Measurements from ENCODE around the gene MAPK11. TPM values are rescaled to one million over a fixed set of nuclear protein-coding genes. Genes with fewer than 3 reads are reported as not detected.

Gene MAPK11
- total and polyA plus RNA-seq, 8 donors: 0.29 to 13.6 (median 8.9) TPM; not detected in 1

- TF ChIP-seq POLR2AphosphoS5 (IDR thresholded peaks at IDR 0.05) (no peak), POLR2A (IDR thresholded peaks at IDR 0.05) (no peak), CTCF (IDR thresholded peaks at IDR 0.05) (no peak), EP300 (IDR thresholded peaks at IDR 0.05) (no peak)
- Histone ChIP-seq H3K4me1 (peaks cover 18 to 48% (median 37%) of the 10 kb centered on the region in 4 donors), H3K27me3 (peaks cover 0 to 6% (median 0%) of the 10 kb centered on the region in 3 donors), H3K9me3 (no peaks in the 10 kb centered on the region), H3K27ac (peak overlapping the region in 2 of 5 donors; percentile 94 to 96), H3K36me3 (peaks cover 0 to 18% (median 4%) of the 10 kb centered on the region in 4 donors), H3K4me3 (no peak overlapping the region)
- 63 to 86% (median 75%) methylated on average over 21 of the region's 21 CpGs for WGBS, 5 donors
- DNase-seq: peak in 1 of 2 donors; percentile 59
- intact Hi-C loops (cut with DNase I; ENCODE audit: low total_unique reads): no loop called here
These were observed 40.0 kb upstream of the MAPK11 start for GRCh38 chr22:50310031-50310722.

DNA sequence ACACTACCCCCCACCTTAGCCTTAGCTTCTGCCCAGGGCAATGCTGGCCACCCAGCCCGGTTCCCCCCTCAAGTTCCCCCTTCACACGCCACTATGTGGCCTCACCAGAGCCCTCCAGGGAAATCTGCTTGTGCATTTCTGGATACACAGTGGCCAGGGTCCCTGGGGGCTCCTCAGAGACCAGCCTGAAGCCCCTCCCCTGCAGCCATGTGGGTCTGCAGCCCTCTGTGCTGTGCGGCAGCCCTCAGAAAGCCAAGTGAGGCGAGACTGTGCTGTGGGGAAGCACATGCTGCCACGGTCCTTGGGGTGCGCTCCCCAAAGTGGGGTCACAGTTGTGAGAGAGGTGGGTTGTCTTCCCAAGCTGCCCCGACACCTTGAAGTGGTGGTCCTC, 39.4 kb upstream of the MAPK11 start:
- Histone ChIP-seq H3K4me3 (no peak overlapping the region), H3K27me3 (peaks cover 0 to 6% (median 0%) of the 10 kb centered on the region in 3 donors), H3K4me1 (peaks cover 24 to 50% (median 42%) of the 10 kb centered on the region in 4 donors), H3K36me3 (peaks cover 0 to 18% (median 4%) of the 10 kb centered on the region in 4 donors), H3K9me3 (no peaks in the 10 kb centered on the region), H3K27ac (peak overlapping the region; percentile 71 to 96 (median 94))
- TF ChIP-seq POLR2AphosphoS5 (IDR thresholded peaks at IDR 0.05) (no peak), CTCF (IDR thresholded peaks at IDR 0.05) (no peak), EP300 (IDR thresholded peaks at IDR 0.05) (no peak), POLR2A (IDR thresholded peaks at IDR 0.05) (no peak)
- DNase-seq: no peak
- intact Hi-C loops (cut with DNase I; ENCODE audit: low total_unique reads): no loop called here
- WGBS, 5 donors: 82 to 92% (median 85%) methylated on average over 6 to 7 of the region's 7 CpGs

- H3K9me3 ChIP-seq: no peaks in the 10 kb centered on the region
- H3K4me3 ChIP-seq: no peak overlapping the region
- TF ChIP-seq EP300 (IDR thresholded peaks at IDR 0.05) (no peak), POLR2AphosphoS5 (IDR thresholded peaks at IDR 0.05) (no peak), CTCF (IDR thresholded peaks at IDR 0.05) (no peak), POLR2A (IDR thresholded peaks at IDR 0.05) (no peak)
- H3K4me1 ChIP-seq: peaks cover 29 to 53% (median 46%) of the 10 kb centered on the region in 4 donors
- intact Hi-C loops (cut with DNase I; ENCODE audit: low total_unique reads): no loop called here
- H3K27me3 ChIP-seq: peaks cover 0 to 6% (median 0%) of the 10 kb centered on the region in 3 donors
- peak overlapping the region; percentile 71 to 96 (median 94) for H3K27ac ChIP-seq
- WGBS, 5 donors: 59 to 69% (median 62%) methylated on average over 9 of the region's 9 CpGs
- DNase-seq: no peak
- H3K36me3 ChIP-seq: peaks cover 0 to 16% (median 4%) of the 10 kb centered on the region in 4 donors
These were observed 38.9 kb upstream of the MAPK11 start for GRCh38 chr22:50308986-50309600.

DNA sequence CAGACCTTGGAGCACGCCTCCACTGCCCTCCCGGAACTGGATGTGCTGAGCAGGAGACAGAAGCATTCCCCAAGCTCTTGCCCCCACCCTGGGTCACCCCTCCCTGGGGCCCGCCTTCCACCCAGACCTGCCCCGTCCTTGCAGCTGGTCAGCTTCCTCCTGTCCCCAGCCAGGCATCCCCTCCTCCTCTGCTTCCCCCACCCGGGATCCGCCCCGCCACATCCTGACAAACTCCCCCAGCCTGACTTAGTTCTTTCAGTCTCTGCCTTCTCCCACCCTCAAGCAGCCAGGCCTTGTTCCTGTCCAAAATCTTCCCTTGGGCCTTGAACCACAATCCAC, 38.4 kb upstream of the MAPK11 start:
- 45 to 60% (median 56%) methylated on average over 6 to 7 of the region's 7 CpGs for WGBS, 5 donors
- no peaks in the 10 kb centered on the region for H3K9me3 ChIP-seq
- intact Hi-C loops (cut with DNase I; ENCODE audit: low total_unique reads): no loop called here
- peak overlapping the region; percentile 75 to 96 (median 94) for H3K27ac ChIP-seq
- no peak for TF ChIP-seq EP300 (IDR thresholded peaks at IDR 0.05)
- TF ChIP-seq POLR2AphosphoS5 (IDR thresholded peaks at IDR 0.05): peak in 2 of 3 donors; percentile 7 to 13
- H3K4me1 ChIP-seq: peaks cover 34 to 53% (median 48%) of the 10 kb centered on the region in 4 donors
- H3K36me3 ChIP-seq: peaks cover 0 to 12% (median 4%) of the 10 kb centered on the region in 4 donors
- H3K4me3 ChIP-seq: peak overlapping the region in 1 of 4 donors; percentile 88
- peaks cover 0 to 6% (median 0%) of the 10 kb centered on the region in 3 donors for H3K27me3 ChIP-seq
- peak in 1 of 2 donors; percentile 79 for DNase-seq
